Hepatocyte (in vitro differentiated cells): Measurements from ENCODE around the gene CCDC85C.

Experiments
- CTCF ChIP-seq: fragments of 200-600 bp; sonication (generic); IDR thresholded peaks from 2 replicates; pipeline ENCODE4 v1.5.1; 2016; ENCODE audit warnings: antibody characterized with exemption, mild to moderate bottlenecking; ENCODE audit not compliant: poor library complexity
- EZH2 ChIP-seq: fragments of 200-600 bp; sonication (generic); IDR thresholded peaks from 2 replicates; pipeline ENCODE4 v1.6.1; 2016; ENCODE audit warnings: antibody characterized with exemption, mild to moderate bottlenecking, borderline replicate concordance

DNA sequence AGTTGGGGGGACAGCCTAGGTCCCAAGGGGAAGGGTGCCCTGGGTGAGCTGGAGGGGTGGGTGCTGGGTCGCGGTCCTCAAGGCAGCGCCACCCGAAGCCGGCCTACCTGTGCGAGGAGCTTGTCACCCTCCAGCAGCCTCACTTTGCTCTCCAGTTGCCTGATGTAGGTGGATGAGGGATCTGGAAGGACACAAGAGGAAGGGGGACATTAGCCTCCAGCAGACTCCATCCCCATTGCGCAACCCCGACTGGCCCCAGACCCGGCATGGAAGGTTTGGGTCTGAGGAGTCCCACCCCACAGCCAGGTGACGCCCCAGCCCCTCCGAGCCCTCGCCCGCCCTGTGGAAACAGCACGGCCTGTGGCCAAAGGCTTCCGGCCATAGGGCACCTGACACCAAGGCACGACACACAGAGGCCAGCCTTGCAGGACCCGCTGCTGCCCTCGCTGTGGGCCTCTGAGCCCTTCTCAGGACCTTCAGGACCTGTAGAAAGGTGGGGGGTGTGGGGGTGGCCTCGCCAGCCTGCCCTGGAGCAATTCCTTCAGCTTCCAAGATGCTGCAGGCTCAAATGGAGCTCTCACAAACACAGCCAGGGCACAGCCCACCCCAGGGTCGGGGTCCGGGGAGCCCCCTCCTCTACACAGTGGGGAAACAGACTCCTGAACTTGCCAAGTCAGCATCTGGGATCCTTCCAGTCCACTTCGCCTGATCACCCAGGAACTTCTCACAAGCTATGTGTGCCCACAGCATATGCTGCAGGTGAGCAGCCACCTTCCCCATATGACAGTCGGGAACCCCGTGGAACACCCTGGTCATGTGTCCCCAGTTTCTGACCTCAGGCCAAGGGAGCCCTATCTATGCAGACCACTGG is 67.9 kb downstream of the CCDC85C start:
- TF ChIP-seq EZH2 (no peak), CTCF (no peak)
